Peyer's patch (tissue), 4 donors: ENCODE results near the gene C6orf132.

Source experiments
- POLR2A ChIP-seq, 2 donors: fragments of 450-650 bp; IDR thresholded peaks; one replicate each; pipeline ENCODE4 v1.5.1; 2017; ENCODE audit warnings: antibody characterized with exemption in 2 of 2, mild to moderate bottlenecking in 2 of 2, moderate library complexity in 2 of 2
- TF ChIP-seq, protein P1 (sequence below), 6 experiments: fragments of 450-650 bp in 4 of 6; fragments of 200-600 bp in 2 of 6; sonication (generic) in 1 of 6; IDR thresholded peaks; one replicate each; pipeline ENCODE4 v1.5.1; 2017 to 2019; ENCODE audit warnings: antibody characterized with exemption in 6 of 6, mild to moderate bottlenecking in 3 of 6, moderate library complexity in 1 of 6

DNA sequence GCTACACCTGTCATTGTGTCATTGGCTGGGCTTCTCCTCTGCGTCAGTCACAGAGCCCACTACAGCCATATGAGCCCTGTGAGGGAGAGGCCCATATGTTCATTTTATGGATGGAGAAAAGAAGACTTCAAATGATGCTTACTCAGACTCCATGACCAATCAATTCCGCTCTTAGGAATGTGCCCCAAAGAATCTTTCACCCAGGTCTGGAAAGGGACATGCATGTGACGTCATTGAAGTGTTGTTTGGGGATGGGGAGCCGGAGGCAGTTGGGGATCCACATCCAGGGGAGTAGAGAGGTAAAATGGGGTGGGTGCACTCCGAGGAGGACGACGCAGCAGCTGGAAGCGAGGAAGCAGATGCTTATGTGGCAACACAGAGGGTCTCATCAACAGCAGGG, 9.6 kb upstream of the C6orf132 start:
- TF ChIP-seq, protein P1, sequence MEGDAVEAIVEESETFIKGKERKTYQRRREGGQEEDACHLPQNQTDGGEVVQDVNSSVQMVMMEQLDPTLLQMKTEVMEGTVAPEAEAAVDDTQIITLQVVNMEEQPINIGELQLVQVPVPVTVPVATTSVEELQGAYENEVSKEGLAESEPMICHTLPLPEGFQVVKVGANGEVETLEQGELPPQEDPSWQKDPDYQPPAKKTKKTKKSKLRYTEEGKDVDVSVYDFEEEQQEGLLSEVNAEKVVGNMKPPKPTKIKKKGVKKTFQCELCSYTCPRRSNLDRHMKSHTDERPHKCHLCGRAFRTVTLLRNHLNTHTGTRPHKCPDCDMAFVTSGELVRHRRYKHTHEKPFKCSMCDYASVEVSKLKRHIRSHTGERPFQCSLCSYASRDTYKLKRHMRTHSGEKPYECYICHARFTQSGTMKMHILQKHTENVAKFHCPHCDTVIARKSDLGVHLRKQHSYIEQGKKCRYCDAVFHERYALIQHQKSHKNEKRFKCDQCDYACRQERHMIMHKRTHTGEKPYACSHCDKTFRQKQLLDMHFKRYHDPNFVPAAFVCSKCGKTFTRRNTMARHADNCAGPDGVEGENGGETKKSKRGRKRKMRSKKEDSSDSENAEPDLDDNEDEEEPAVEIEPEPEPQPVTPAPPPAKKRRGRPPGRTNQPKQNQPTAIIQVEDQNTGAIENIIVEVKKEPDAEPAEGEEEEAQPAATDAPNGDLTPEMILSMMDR (IDR thresholded peaks at IDR 0.05): no peak
- no peak for TF ChIP-seq POLR2A (IDR thresholded peaks at IDR 0.05)
